GM18909 (cell line): ENCODE data around the gene RTTN.
A peak's percentile ranks its signal among the peaks of the same experiment; 100 is the strongest.
"Not testable (repeated sequence)": the region's sequence is repeated elsewhere in the genome, so short reads cannot be mapped to it uniquely, and the experiment has no call there.

Experiments
- ATAC-seq: cut with Tn5 transposase; IDR thresholded peaks from one replicate; pipeline ENCODE4 v1.9.1; 2021; ENCODE audit warnings: mild to moderate bottlenecking; ENCODE audit not compliant: unreplicated experiment, poor library complexity

Gene RTTN

GRCh38 chr18:69996417-69996816 is 209.1 kb downstream of the RTTN start:
- no peak for ATAC-seq

- no peak for ATAC-seq
Observed at GRCh38 chr18:69995774-69996173, 209.7 kb downstream of the RTTN start.

GRCh38 chr18:69992776-69993175 is 212.7 kb downstream of the RTTN start:
- ATAC-seq = no peak

GRCh38 chr18:69987870-69988269 is 217.6 kb downstream of the RTTN start:
- no peak for ATAC-seq

- no peak for ATAC-seq
Observed at GRCh38 chr18:69985239-69985638, 220.2 kb downstream of the RTTN start.

- ATAC-seq = no peak
Observed at GRCh38 chr18:69982417-69982816, 223.1 kb downstream of the RTTN start.

- peak; percentile 69 for ATAC-seq
Observed at GRCh38 chr18:69981948-69982347, 223.5 kb downstream of the RTTN start.

- ATAC-seq = peak; percentile 38
Observed at GRCh38 chr18:69980982-69981804, 224.3 kb downstream of the RTTN start.

- no peak for ATAC-seq
Observed at GRCh38 chr18:69980509-69980908, 225.0 kb downstream of the RTTN start.

GRCh38 chr18:69978732-69979715 is 226.5 kb downstream of the RTTN start:
- peak; percentile 52 for ATAC-seq

- not testable (repeated sequence) for ATAC-seq
Observed at GRCh38 chr18:69975294-69975693, 230.2 kb downstream of the RTTN start.

GRCh38 chr18:69974365-69974764 is 231.1 kb downstream of the RTTN start:
- no peak for ATAC-seq

GRCh38 chr18:69969491-69969890 is 236.0 kb downstream of the RTTN start:
- ATAC-seq = no peak

GRCh38 chr18:69968039-69968438 is 237.4 kb downstream of the RTTN start:
- ATAC-seq = peak; percentile 86

GRCh38 chr18:69963196-69963595 is 242.3 kb downstream of the RTTN start:
- ATAC-seq = no peak

- ATAC-seq = no peak
Observed at GRCh38 chr18:69961718-69962117, 243.8 kb downstream of the RTTN start.

- ATAC-seq = peak; percentile 45
Observed at GRCh38 chr18:69958422-69958821, 247.1 kb downstream of the RTTN start.

- ATAC-seq = no peak
Observed at GRCh38 chr18:69957747-69958146, 247.7 kb downstream of the RTTN start.

- peak; percentile 23 for ATAC-seq
Observed at GRCh38 chr18:69956665-69957620, 248.5 kb downstream of the RTTN start.

GRCh38 chr18:69956057-69956456 is 249.4 kb downstream of the RTTN start:
- ATAC-seq = peak; percentile 52
